ENCODE data around the gene OR52K1. TPM values are rescaled to one million over a fixed set of nuclear protein-coding genes. Genes with fewer than 3 reads are reported as not detected.
"Not testable (repeated sequence)": the region's sequence is repeated elsewhere in the genome, so short reads cannot be mapped to it uniquely, and the experiment has no call there.

Gene OR52K1
- polyA plus RNA-seq, 2 donors, result not detected

DNA sequence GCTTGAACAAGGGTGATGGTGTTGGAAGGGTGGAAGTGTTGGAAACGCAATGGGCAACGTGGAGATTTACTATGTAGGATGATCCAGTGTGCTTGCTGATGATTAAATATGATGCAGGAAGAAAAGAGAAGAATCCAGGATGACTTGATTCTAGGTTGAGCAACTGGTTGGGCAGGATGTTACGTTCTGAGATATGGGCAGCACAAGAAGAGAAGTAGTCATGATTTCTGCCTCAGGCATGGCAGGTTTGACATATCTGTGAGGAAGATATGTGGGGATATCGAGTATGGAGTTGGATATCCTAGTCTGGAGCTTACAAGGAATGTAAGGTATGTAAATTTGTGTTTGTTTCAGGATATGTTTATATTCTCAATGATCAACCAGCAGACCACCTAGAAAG lies 1.9 kb downstream of the OR52K1 start:
- H3K27me3 ChIP-seq (ENCODE audit: control insufficient read depth in 1 of 2, insufficient read depth in 2 of 2, low read length in 2 of 2), result no peaks in the 10 kb centered on the region
- no peak overlapping the region for H3K27ac ChIP-seq (ENCODE audit: low read depth in 2 of 2, low read length in 1 of 2)
- H3K4me3 ChIP-seq (ENCODE audit: low read depth in 1 of 2, low read length in 2 of 2), result no peak overlapping the region
- 50 to 51% methylated on average over 4 of the region's 4 CpGs for WGBS, 2 donors
- H3K9me3 ChIP-seq (ENCODE audit: control insufficient read depth in 2 of 2, insufficient read depth in 1 of 2, low read depth in 1 of 2, low read length in 1 of 2), result no peaks in the 10 kb centered on the region
- no peaks in the 10 kb centered on the region for H3K36me3 ChIP-seq (ENCODE audit: control insufficient read depth in 2 of 2, insufficient read depth in 2 of 2, low read length in 1 of 2)
- H3K4me1 ChIP-seq (ENCODE audit: control insufficient read depth in 2 of 2, insufficient read depth in 2 of 2, low read length in 1 of 2), result no peaks in the 10 kb centered on the region

DNA sequence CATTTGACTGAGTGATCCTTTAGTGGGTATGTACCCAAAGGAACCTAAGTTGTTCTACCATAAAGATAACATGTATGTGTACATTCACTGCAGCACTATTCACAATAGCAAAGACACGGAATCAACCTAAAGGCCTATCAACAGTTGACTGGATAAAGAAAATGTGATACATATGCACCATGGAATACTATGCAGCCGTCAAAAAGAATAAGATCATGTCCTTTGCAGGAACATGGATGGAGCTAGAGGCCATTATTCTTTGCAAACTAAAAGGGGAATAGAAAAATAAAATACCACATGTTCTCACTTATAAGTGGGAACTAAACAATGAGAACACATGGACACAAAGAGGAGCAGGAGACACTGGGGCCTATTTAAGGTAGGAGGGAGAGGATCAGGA lies 9.0 kb downstream of the OR52K1 start:
- H3K36me3 ChIP-seq (ENCODE audit: control insufficient read depth in 2 of 2, insufficient read depth in 2 of 2, low read length in 1 of 2); H3K4me1 ChIP-seq (ENCODE audit: control insufficient read depth in 2 of 2, insufficient read depth in 2 of 2, low read length in 1 of 2); H3K27me3 ChIP-seq (ENCODE audit: control insufficient read depth in 1 of 2, insufficient read depth in 2 of 2, low read length in 2 of 2); H3K27ac ChIP-seq (ENCODE audit: low read depth in 2 of 2, low read length in 1 of 2); H3K9me3 ChIP-seq (ENCODE audit: control insufficient read depth in 2 of 2, insufficient read depth in 1 of 2, low read depth in 1 of 2, low read length in 1 of 2); H3K4me3 ChIP-seq (ENCODE audit: low read depth in 1 of 2, low read length in 2 of 2): not testable (repeated sequence)
- WGBS, 2 donors, result 68 to 89% methylated on average over 2 of the region's 2 CpGs

DNA sequence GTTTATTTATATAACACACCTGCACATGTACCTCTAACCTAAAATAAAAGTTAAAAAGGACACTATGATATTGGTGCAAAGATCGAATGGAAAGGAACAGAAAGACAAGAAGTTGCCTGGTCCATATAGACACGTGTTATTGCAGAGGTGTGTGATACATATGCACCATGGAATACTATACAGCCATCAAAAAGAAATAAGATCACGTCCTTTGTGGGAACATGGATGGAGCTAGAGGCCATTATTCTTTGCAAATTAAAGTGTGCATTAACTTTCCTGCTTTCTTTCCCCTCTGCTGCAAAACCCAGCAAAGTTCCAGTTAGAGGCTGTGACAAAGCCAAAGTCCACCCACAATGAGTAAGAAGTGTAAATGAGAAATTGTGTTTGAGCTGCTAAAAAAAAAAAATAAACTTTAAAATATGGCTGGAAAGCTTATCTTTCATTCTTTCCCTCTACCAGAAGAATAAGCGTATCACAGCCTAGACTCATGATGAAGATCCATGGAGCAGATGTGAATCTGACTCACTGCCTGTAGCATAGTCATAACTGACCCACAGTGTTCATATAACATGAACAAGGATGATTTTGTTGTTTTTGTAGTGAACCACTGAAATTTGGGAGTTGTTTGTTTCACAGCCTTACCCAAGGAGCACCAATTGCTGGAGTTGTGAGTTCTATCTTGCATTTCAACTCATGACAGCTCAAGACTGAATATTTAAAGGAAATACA lies 9.6 kb downstream of the OR52K1 start:
- H3K4me1 ChIP-seq (ENCODE audit: control insufficient read depth in 2 of 2, insufficient read depth in 2 of 2, low read length in 1 of 2), result peaks cover 0 to 3% of the 10 kb centered on the region in 2 donors
- no peaks in the 10 kb centered on the region for H3K9me3 ChIP-seq (ENCODE audit: control insufficient read depth in 2 of 2, insufficient read depth in 1 of 2, low read depth in 1 of 2, low read length in 1 of 2)
- H3K4me3 ChIP-seq (ENCODE audit: low read depth in 1 of 2, low read length in 2 of 2), result no peak overlapping the region
- WGBS, 2 donors, result 85 to 86% methylated on average over 4 of the region's 4 CpGs
- H3K27me3 ChIP-seq (ENCODE audit: control insufficient read depth in 1 of 2, insufficient read depth in 2 of 2, low read length in 2 of 2), result peaks cover 0 to 2% of the 10 kb centered on the region in 2 donors
- H3K27ac ChIP-seq (ENCODE audit: low read depth in 2 of 2, low read length in 1 of 2), result no peak overlapping the region
- H3K36me3 ChIP-seq (ENCODE audit: control insufficient read depth in 2 of 2, insufficient read depth in 2 of 2, low read length in 1 of 2), result no peaks in the 10 kb centered on the region

DNA sequence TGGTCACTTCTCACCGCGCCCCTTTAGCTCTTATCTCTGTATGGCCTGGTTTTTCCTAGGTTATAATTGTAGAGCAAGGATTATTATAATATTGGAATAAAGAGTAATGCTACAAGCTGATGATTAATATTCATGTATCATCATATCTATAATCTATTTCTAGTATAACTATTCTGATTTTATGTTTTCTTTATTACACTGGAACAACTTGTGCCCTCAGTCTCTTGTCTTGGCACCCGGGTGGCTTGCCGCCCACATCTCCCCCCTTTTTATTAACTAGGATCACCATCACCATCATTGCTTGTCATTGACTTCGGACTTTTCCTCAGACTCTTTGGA lies 11.0 kb downstream of the OR52K1 start:
- H3K36me3 ChIP-seq (ENCODE audit: control insufficient read depth in 2 of 2, insufficient read depth in 2 of 2, low read length in 1 of 2), result no peaks in the 10 kb centered on the region
- H3K4me3 ChIP-seq (ENCODE audit: low read depth in 1 of 2, low read length in 2 of 2), result no peak overlapping the region
- no peaks in the 10 kb centered on the region for H3K9me3 ChIP-seq (ENCODE audit: control insufficient read depth in 2 of 2, insufficient read depth in 1 of 2, low read depth in 1 of 2, low read length in 1 of 2)
- H3K4me1 ChIP-seq (ENCODE audit: control insufficient read depth in 2 of 2, insufficient read depth in 2 of 2, low read length in 1 of 2), result peaks cover 0 to 3% of the 10 kb centered on the region in 2 donors
- H3K27ac ChIP-seq (ENCODE audit: low read depth in 2 of 2, low read length in 1 of 2), result no peak overlapping the region
- peaks cover 0 to 2% of the 10 kb centered on the region in 2 donors for H3K27me3 ChIP-seq (ENCODE audit: control insufficient read depth in 1 of 2, insufficient read depth in 2 of 2, low read length in 2 of 2)
- 36 to 47% methylated on average over 5 of the region's 5 CpGs for WGBS, 2 donors

DNA sequence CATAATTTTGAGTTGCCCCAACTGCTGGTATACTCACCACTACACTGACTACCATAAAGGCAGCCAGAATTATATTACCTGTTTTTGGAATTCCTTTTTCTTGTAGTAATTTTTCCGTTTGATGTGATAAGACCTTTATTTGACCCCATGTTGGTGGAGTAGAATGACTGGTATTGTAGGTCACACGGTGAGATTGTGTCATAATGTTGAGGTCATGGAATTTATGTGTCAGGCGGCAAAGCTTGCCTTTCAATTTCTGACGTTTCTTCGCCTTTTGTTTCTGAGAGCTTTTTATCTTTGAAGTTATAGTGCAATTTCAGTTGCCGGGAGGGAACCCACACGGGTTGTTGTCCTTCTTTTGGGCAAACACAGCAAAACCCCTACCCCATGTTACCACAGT lies 13.0 kb downstream of the OR52K1 start:
- Histone ChIP-seq H3K27me3 (ENCODE audit: control insufficient read depth in 1 of 2, insufficient read depth in 2 of 2, low read length in 2 of 2) (peaks cover 0 to 2% of the 10 kb centered on the region in 2 donors), H3K27ac (ENCODE audit: low read depth in 2 of 2, low read length in 1 of 2) (no peak overlapping the region), H3K36me3 (ENCODE audit: control insufficient read depth in 2 of 2, insufficient read depth in 2 of 2, low read length in 1 of 2) (no peaks in the 10 kb centered on the region), H3K4me1 (ENCODE audit: control insufficient read depth in 2 of 2, insufficient read depth in 2 of 2, low read length in 1 of 2) (peaks cover 0 to 3% of the 10 kb centered on the region in 2 donors), H3K9me3 (ENCODE audit: control insufficient read depth in 2 of 2, insufficient read depth in 1 of 2, low read depth in 1 of 2, low read length in 1 of 2) (no peaks in the 10 kb centered on the region), H3K4me3 (ENCODE audit: low read depth in 1 of 2, low read length in 2 of 2) (no peak overlapping the region)
- WGBS, 2 donors, result 43 to 45% methylated on average over 7 of the region's 7 CpGs

DNA sequence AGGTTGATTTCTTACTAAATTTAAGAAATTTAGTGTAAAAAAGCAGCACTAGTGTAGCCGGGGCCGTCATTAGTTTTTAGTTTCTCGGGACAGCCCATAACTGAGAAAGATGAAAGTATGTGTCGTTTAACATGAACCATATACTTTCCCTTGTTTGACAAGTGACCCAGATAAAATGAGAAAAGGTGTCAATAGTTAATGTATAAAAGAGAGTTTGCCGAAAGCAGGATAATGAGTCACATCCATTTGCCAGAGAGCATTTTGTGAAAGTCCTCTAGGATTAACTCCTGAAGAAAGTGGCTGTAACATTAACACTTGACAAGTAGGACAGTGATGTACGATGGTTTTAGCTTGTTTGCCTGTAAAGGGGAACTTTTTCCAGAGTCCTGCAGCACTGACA lies 13.5 kb downstream of the OR52K1 start:
- no peaks in the 10 kb centered on the region for H3K36me3 ChIP-seq (ENCODE audit: control insufficient read depth in 2 of 2, insufficient read depth in 2 of 2, low read length in 1 of 2)
- no peak overlapping the region for H3K4me3 ChIP-seq (ENCODE audit: low read depth in 1 of 2, low read length in 2 of 2)
- H3K27ac ChIP-seq (ENCODE audit: low read depth in 2 of 2, low read length in 1 of 2), result no peak overlapping the region
- peaks cover 0 to 3% of the 10 kb centered on the region in 2 donors for H3K4me1 ChIP-seq (ENCODE audit: control insufficient read depth in 2 of 2, insufficient read depth in 2 of 2, low read length in 1 of 2)
- no peaks in the 10 kb centered on the region for H3K9me3 ChIP-seq (ENCODE audit: control insufficient read depth in 2 of 2, insufficient read depth in 1 of 2, low read depth in 1 of 2, low read length in 1 of 2)
- WGBS, 2 donors, result 43 to 44% methylated on average over 6 of the region's 6 CpGs
- peaks cover 0 to 2% of the 10 kb centered on the region in 2 donors for H3K27me3 ChIP-seq (ENCODE audit: control insufficient read depth in 1 of 2, insufficient read depth in 2 of 2, low read length in 2 of 2)

DNA sequence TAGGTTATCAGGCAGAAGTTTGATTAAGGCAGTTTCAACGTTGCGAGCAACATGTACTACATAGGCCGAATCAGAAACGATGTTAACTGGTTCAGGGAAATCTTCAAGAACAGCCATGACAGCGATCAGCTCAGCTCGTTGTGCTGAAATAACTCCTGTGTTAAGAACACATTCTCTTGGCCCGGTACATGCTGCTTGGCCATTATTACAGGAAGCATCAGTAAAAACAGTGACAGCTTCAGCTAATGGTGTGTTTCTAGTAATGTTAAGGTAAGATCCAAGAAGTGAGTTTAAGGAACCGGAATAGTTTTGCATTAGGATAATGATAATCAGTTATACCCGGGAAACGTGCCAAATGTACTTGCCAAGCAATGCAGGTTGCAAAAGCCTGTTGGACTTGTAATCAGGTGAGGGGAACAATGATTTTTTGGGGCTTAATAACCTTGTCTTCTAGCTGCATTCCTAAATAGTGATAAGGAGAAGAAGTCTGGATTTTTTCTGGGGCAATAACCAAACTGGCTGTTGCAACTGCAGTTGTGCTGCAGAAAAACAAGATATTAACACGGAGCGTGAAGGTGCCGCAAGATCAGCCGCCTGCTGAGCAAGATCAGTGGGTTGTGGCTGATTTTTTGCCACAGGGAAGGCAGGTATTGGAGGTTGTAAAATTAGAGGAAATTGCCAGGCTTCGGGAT lies 14.3 kb downstream of the OR52K1 start:
- Histone ChIP-seq H3K4me3 (ENCODE audit: low read depth in 1 of 2, low read length in 2 of 2) (no peak overlapping the region), H3K27me3 (ENCODE audit: control insufficient read depth in 1 of 2, insufficient read depth in 2 of 2, low read length in 2 of 2) (no peaks in the 10 kb centered on the region), H3K27ac (ENCODE audit: low read depth in 2 of 2, low read length in 1 of 2) (no peak overlapping the region), H3K36me3 (ENCODE audit: control insufficient read depth in 2 of 2, insufficient read depth in 2 of 2, low read length in 1 of 2) (no peaks in the 10 kb centered on the region), H3K4me1 (ENCODE audit: control insufficient read depth in 2 of 2, insufficient read depth in 2 of 2, low read length in 1 of 2) (peaks cover 0 to 3% of the 10 kb centered on the region in 2 donors), H3K9me3 (ENCODE audit: control insufficient read depth in 2 of 2, insufficient read depth in 1 of 2, low read depth in 1 of 2, low read length in 1 of 2) (no peaks in the 10 kb centered on the region)
- WGBS, 2 donors, result 34 to 42% methylated on average over 15 of the region's 15 CpGs

DNA sequence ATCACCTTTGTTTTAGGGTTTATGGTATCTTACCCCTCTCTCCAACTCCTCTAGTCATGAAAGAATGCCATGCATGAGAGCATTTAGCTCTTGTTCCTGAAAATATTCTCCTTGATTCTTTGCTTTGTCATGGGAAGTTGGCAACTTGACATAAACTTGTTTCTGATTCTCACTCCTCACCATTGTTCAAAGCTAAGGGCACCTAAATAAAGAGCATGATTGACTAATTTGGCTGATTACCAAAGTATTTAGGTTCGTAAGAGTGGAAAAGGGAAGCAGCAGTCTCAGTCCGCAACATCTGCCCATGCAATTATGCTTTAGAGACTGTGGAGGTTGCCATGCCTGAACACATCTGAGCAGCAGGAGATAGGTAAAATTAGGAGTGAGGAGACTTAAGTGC lies 26.4 kb downstream of the OR52K1 start:
- Histone ChIP-seq H3K36me3 (ENCODE audit: control insufficient read depth in 2 of 2, insufficient read depth in 2 of 2, low read length in 1 of 2) (no peaks in the 10 kb centered on the region), H3K9me3 (ENCODE audit: control insufficient read depth in 2 of 2, insufficient read depth in 1 of 2, low read depth in 1 of 2, low read length in 1 of 2) (no peaks in the 10 kb centered on the region), H3K4me1 (ENCODE audit: control insufficient read depth in 2 of 2, insufficient read depth in 2 of 2, low read length in 1 of 2) (peaks cover 0 to 4% of the 10 kb centered on the region in 2 donors), H3K4me3 (ENCODE audit: low read depth in 1 of 2, low read length in 2 of 2) (no peak overlapping the region), H3K27ac (ENCODE audit: low read depth in 2 of 2, low read length in 1 of 2) (no peak overlapping the region), H3K27me3 (ENCODE audit: control insufficient read depth in 1 of 2, insufficient read depth in 2 of 2, low read length in 2 of 2) (no peaks in the 10 kb centered on the region)
- WGBS, 2 donors, result 34 to 56% methylated on average over 2 of the region's 2 CpGs

DNA sequence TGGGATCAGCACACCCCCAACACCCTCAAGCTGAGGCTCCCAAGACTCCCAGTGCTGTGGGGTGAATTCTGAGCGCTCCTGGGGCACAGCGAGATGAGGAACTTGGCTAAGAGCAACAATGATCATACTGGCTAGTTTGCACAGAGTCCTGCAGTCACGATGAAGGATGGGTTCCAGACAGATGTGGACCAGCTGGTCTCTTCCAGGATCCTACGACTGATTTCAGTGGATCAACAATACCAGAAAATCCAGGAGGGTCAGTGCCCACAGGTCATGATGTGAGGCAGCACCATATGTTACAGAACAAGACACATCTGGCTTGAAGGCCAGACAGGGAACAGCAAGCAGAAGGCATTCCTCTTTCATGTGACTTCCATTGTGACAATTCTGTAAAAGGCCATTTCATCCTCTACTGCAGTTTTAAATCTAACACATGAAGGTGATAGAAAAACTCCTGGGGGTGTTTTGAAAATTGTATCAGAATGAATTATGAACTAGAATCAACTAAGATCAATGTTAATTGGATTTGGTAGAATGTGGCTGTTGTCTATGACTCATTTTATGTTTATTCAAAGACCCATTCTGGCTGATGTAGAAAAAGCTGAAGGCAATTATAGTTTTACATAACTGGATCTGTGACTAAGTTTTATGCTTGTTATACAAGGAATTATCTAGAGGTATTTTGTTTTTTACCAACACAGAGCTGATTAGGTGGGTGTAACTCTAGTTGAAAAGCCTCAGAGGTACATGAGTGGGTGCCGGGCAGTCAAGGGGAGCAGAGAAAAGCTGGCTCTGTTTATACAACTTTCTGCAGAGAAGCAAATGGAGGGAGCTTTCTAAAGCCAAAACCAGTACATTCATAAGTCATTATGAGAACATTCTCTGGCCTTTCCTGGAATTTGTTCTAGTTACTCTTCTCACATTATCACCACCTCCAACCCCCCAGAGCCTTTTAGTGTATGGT lies 29.1 kb downstream of the OR52K1 start:
- WGBS, 2 donors, result 40 to 43% methylated on average over 5 of the region's 5 CpGs
- Histone ChIP-seq H3K27me3 (ENCODE audit: control insufficient read depth in 1 of 2, insufficient read depth in 2 of 2, low read length in 2 of 2) (no peaks in the 10 kb centered on the region), H3K36me3 (ENCODE audit: control insufficient read depth in 2 of 2, insufficient read depth in 2 of 2, low read length in 1 of 2) (no peaks in the 10 kb centered on the region), H3K9me3 (ENCODE audit: control insufficient read depth in 2 of 2, insufficient read depth in 1 of 2, low read depth in 1 of 2, low read length in 1 of 2) (no peaks in the 10 kb centered on the region), H3K4me3 (ENCODE audit: low read depth in 1 of 2, low read length in 2 of 2) (no peak overlapping the region), H3K4me1 (ENCODE audit: control insufficient read depth in 2 of 2, insufficient read depth in 2 of 2, low read length in 1 of 2) (peaks cover 0 to 4% of the 10 kb centered on the region in 2 donors), H3K27ac (ENCODE audit: low read depth in 2 of 2, low read length in 1 of 2) (no peak overlapping the region)
